ENCODE results near the gene MRPL3.

Gene MRPL3

DNA sequence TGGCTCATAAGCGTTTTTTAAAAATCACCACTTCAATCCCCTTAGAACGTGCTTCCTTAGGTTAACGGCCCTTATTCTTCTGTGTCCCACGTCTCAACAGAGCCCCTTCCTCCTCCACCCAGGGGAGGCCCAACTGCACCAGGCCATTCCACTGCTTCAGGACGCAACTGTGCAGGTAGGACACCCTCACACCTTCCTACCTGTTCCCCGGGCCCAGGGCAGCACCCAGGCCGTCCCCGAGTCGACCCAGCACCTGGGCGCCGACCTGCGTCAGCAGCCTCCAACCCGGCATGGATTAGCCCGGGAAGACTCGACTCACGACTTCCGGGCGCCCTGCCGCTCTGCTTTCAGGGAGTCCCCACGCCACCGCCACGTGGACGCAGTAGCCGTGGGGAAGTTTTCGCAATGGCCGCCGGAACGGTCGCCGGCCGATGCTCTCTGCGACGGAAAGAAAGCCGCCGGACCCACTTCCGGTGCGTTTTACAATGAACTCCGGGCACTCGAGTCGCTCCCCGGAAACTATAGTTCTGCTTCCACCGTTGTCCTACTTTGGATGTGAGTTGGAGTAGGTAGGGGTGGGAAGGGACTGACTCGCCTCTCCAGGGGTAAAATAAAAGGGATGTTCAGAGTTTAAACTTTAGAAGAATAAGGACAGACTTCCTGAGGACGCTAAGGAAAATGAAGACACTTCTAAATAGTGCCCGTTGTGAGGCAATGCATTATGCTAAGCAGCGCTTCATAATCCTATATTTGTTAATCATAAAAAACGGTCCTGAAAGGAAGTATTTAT is at the start of gene MRPL3:
Gene MRPL3 (minus strand): TSS at position 442 of the 790 bp plus-strand sequence. CDS start 150 bp downstream, at position 292.
- peak; percentile 68 for DNase-seq (ENCODE audit: low read depth)

DNA sequence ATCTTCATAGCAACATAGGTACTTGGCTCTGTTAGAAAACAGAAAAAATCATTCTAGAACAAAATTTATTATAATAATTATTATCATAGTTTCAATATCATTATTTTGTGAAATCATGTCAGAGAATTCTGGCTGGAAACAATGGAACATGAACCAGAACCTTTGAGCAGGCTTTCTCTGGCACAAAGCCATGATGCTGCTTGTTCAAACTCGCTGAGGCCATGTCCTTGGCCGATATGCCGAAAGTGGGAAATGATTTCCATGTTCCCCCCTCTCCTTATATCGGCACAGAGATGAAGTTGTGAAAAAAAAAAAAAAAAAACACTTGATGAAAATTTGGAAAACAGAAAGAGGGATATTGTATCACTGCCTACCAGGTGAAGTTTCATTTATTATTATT is 49.0 kb upstream of the MRPL3 start:
- DNase-seq (ENCODE audit: low read depth) = no peak

DNA sequence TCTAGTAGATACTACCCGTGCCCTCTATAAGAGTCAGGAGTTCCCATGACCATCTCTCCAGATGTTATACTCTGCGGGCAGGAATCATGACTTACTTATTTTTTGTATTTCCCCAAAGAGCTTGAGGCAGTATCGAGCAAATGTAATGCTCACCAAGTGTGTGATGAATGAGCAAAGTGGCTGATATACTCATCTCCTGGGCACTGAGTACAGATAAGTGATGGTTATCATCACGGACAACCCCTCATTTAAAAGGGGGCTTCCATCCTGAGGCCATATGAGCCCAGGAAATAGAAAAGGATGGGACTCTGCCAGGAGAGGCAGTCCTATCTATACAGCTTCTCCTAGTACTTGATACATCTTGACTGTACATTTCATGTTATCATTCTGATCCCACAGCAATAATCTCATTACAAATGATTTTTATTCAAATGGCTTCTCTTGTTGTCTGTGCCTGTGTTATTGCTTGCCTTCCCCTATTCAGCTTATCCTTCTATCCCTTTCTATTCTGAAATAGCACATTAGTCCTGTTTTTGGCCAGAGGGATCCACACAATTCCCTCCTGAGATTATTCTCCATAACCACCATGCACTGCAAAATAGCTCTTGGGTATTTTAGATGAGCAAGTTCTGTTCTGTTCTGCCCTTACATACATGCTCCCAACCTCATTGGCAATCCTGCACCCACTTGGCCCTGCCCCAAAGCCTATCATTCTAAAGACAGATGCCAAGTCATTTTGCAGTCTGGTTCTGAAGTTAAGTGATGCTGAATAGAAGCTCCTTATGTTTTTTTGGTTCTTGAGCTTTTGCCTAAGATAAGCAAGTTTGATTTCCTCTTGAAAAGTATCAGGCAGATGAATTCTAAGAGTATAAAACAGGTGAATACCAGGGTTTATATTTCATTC is 48.0 kb upstream of the MRPL3 start:
- no peak for DNase-seq (ENCODE audit: low read depth)

DNA sequence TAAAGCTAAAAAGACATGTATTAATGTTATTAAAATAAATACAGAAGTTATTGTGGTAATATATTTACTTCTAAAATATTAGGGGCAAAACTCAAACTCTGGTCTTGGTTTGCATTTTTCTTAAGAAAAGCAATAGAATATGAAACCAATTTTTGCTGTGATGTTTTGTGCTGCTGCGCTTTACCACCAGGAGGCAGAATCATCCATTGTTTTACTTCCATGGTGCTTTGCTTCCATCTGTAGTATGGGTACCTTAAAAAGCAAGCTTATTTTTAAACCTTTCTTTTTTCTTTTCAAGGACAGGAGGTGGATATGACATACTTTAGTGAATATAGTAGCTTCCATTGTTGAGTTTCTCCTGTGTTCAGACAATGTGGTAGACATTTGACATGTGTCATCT is 46.6 kb upstream of the MRPL3 start:
- DNase-seq (ENCODE audit: low read depth) = no peak

DNA sequence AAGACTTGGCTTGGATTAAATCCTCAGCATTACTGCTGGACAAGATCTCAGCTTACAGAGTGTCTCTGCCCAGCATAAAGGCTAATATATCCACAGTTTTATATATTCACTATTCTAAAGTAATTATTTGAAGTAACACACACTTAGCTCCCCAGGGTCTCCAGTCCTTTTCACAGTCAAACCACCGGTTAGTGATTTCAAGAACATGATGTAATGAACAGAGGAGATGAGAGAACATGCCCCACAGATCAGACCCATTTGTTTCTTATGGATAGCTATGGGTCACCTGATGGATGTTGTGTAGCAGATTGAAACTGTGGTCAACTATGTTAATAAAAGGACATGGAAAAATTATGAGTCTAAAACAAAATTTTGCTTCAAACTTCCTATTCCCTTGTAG is 44.8 kb upstream of the MRPL3 start:
- no peak for DNase-seq (ENCODE audit: low read depth)

DNA sequence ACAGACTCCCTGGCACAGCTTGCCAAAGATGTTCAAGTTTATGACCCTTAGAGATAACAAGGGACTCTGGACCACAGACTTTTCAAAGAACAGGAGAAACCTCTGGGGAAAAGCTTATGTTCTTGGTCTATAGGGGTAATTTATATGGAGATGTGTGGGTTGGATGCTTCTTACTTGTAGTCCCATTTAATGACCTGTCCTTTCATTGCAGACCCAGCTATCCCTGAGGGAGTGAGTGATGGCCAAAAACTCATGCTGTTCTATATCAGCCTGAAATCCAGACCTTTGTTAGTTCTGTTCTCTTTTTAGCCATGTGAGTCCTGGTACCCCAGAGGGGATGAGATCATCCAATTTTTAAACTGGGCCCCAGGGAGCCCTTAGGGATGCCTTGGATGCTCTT is 43.7 kb upstream of the MRPL3 start:
- no peak for DNase-seq (ENCODE audit: low read depth)

DNA sequence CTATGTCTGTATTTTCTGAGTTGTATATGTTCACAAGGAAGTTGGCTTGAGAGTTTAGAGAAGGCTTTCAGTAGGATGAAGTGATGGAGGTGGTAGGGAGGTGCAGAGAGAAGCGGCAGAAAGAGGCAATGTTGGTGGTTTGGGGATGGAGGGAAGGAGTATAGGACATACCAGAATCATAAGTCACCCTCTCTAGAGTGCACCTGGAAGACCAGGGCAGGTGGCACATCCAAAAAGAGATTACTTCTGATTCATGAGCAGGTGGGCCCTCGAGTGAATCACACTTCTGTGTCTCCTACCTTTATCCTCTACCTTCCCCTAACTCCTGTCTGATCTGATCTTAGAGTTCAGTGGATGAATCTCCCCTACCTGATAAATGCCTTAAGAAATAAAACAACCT is 41.8 kb upstream of the MRPL3 start:
- no peak for DNase-seq (ENCODE audit: low read depth)

DNA sequence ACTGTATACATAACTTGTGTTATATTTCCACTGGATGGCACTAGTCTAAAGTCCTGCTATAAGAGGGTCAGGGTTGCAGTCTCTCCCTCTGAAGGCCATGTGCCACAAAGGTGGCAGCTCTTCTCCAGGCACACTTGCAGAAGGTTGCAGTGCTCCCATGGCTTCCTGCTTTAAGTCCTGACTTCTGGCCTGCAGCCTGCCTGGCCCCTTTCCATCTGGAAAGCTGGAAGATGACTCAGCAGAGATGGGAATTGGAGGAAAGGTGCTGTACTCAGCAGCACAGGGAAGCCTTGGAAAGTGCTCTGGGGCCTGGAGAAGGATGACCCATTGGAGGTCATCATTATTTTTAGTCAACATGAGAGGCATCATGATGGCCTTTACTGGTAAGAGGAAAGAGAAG is 40.9 kb upstream of the MRPL3 start:
- no peak for DNase-seq (ENCODE audit: low read depth)

DNA sequence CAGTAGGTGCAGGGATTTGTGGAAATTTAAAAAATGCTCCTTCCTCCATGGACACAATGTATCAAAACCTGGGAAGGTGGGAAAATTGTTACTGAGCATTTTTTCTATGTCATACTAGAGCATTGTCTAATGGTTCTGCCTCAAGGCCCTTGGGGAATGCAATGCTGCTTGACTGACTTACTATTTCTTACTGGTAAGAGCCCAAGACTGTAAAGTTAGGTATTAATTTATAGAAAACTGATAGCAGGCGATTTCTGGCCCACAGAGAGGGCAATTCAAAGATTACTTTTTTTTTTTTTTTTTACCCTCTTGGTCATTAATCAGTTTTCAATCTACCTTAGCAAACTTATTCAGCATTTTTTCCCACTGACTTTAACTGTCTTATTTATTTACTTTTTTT is 38.5 kb upstream of the MRPL3 start:
- DNase-seq (ENCODE audit: low read depth) = no peak

DNA sequence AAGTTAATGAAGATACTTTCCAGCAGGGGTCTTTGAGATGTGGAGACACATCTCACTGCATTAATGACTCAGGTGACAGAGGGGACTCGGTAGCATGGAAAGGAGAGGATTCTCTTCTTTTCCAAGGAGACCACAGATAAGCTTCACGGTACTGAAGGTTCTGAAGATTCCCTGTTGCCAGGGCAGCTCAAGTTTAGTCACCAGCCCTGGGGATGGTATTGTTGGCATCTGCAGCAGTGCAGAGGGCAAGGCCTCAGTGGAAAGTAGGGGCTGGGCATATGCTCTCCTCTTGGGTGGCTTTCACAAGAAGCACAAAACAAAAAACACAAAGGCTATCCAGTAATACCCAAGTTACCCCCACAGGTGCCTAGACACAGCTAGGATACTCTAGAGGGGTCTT is 38.0 kb upstream of the MRPL3 start:
- DNase-seq (ENCODE audit: low read depth) = no peak

DNA sequence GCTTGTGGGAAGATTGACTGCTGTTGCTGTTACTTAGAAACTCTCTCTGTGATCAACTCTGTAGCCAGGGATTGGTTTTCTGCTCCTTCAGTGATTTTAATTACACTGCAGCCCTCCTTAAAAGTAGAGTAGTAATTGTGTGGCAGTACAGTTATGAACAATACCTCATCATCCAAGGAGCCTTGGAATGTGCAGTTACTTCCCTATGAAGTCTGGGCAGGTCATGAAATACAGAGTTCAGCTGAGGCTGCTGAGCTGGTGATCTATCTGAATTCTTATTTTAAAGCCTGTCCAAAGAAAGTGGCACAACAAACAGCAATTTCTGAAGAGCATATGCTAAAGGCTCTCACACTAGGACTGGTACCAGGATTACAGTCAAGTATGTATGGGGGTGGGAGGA is 37.4 kb upstream of the MRPL3 start:
- DNase-seq (ENCODE audit: low read depth) = no peak

DNA sequence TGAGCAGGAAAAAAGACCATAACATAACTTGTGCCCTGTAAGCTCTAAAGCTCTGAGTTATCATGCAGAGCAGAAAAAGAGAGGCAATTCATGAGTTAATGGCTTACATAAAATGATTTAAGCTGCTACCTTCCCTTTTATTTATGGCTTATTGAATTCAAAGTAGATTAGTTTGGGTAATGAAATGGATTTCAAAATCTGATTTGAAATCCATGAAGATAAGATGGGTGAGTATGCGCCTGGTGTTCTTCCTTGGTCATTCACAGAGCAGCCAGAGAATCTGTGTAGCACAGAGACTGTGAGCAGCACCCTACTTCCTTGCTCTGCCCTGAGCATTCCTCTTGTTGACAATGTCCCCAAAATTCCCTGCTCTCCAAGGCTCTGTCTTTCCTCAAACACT is 36.2 kb upstream of the MRPL3 start:
- no peak for DNase-seq (ENCODE audit: low read depth)

DNA sequence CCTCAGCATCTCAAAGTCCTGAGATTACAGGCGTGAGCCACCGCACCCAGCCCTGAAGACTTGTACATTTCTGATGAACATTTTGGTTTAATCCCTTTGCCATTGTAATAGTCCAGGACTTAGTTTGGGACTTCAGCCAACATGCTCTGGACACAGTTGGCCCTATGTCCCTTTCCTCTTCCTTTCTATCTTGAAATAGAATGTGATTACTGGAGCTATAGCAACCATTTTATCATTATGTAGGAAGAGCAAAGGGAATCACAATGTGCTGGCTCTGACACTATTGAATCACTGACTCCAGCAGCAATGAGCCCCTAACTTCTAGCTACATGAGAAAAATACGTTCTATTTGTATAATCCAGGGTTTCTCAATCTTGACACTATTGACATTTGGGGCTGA is 34.8 kb upstream of the MRPL3 start:
- DNase-seq (ENCODE audit: low read depth) = no peak

DNA sequence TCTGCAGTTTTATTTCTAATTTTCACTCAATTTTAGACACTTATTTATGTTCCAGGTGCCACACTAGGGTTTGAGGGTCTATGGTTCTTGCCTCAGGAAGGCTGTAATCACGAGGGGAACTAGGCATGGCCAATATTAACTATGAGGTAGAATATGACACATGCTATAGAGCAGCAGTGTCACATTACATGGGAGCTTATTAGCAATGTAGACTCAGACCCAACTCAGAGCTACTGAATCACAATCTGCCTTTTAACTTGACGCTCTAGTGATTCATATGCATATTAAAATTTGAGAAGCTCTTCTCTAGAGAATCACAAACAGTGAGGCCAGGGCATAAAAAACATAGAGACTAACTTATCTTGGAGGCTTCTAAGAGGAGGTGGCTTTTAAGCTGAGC is 32.8 kb upstream of the MRPL3 start:
- DNase-seq (ENCODE audit: low read depth) = no peak

DNA sequence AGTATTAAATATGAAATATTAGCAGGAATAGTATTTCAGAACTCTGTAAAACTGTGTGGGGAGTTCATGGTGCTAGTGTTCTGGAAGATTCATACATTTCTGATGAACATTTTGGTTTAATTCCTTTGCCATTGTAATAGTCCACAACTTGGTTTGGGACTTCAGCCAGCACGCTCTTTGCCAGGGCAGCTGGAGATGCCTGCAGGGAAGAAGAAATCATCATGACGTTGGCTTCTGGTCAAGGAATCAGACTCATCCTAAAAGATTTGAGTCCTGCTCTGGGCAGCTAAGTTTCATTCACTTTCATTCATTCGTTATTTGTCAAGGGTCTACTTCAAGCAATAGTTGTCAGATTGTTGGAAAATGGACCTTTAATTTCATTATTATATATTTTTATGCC is 32.4 kb upstream of the MRPL3 start:
- no peak for DNase-seq (ENCODE audit: low read depth)

DNA sequence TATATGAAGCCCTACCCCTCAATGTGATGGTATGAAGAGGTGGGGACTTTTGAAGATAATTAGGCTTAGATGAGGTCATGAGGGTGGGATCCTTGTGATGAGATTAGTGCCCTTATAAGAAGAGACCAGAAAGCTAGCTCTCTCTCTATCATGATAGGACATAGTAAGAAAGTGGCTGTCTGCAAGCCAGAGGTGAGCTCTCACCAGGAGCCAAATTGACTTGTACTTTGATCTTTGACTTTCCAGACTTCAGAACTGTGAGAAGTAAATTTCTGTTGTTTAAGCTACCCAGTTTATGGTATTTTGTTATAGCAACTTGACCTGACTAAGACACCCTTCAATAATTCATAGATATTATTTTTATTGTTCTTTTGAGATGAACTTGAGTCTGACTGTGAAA is 29.9 kb upstream of the MRPL3 start:
- DNase-seq (ENCODE audit: low read depth) = no peak

DNA sequence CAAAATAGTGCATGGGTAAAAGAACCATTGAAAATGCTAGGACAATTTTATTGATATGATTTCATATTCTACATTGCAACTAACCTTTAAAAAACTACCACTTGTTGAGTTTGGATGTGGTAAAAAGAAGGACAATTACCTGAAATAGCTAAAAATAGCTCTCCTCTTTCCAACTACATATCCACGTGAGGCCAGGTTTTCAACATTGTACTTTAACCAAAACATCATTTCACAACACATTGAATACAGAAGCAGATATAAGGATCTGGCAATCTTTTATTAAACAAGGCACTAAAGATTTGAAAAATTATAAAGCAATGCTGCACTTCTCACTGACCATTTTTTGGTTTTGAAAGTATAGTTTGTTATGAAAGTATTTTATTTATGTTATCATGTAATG is 28.1 kb upstream of the MRPL3 start:
- no peak for DNase-seq (ENCODE audit: low read depth)

DNA sequence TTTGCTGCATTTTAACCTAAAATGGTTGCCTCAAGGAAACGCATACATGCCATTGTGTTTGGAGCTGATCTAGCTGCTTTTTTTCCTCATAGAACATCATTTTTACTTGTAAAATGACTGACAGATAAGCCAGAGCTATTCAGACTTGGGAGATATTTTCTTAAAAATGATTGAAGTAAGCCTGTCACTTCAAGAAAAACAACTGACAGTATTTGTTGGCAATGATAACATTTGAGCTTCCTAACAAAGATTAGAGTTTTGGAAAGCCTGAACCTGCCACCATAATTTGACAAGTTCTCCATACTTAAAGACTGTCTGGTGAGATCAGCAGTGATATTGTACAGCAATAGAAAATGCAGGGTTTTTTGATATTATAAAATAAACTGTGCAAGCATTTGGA is 27.6 kb upstream of the MRPL3 start:
- no peak for DNase-seq (ENCODE audit: low read depth)

DNA sequence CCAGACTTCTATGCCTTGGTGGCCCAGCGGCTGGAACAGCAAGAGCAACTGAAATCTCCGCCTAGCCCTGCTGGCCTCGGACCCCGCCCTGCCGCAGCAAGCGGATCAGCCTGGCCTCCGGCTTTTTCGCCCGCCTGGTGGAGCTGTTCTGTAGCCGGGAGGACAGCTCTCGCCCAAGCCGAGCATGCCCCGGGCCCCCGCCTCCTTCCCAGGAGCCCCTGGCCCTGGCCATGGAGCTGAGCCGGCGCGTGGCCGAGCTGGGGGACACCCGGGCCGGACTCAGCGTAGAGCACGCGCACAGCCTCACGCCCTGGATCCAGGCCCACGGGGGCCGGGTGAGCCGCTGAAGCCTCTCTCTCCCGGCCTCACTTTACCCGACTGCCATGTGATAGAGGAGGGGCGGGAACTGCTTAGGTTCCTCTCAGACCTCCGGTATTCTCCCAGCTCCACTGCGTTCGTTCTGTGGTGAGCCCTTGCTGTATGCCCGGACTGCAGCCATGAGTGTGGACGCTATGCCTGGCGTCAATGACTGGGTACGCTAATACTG is 24.1 kb upstream of the MRPL3 start:
- no peak for DNase-seq (ENCODE audit: low read depth)

DNA sequence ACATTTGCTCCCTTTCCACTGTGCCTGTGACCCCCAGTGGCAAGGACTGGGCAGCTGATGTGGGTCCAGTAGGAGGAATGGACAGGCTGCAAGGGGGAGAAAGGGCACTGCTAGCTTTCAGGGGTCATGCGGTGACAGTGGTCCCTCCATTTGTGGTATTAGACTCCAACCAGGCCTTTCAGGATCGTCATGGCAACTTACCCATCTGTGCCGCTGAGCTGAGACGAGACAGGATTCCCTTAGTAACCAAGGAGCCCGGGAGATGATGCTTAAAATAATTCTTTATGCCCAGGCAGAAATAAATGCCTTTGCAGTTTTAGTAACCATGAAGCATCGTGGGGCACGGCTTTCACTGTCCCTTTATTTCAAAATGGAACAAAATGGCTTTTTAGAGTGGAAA is 15.9 kb upstream of the MRPL3 start:
- no peak for DNase-seq (ENCODE audit: low read depth)

DNA sequence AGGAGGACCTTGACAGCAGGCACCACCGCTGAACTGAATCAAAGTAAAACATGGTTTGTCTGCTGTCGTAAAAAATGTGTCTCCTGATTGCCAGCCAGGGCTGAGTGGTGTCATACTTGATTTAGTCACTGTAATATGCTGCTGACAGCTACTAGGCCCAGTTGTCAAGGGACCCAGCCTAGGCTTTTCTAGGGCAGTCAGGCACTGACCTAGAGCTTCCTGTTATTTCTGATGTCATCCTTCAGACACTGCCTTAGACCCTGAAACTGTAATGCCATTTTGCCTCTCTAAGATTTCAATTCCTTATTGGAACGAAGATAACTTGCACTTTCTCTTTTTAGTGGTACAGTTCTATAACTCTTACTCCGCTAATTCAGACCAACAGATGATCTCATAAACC is 2.6 kb upstream of the MRPL3 start:
- DNase-seq (ENCODE audit: low read depth) = no peak

DNA sequence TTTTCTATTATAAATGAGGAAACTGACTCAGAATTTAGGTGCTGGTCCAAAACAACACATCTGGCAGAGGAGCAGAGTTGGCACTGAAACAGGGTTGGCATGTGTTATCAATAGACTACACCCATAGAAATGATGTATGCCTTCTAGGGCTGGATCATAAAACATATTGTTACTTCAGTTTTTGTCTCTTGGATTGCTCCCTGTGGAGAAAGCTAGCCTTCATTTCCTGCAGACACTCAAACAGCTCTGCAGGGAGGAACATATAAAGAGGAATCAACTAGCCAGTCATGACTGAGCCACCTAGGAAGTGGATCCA is 507 bp upstream of the MRPL3 start:
- no peak for DNase-seq (ENCODE audit: low read depth)

DNA sequence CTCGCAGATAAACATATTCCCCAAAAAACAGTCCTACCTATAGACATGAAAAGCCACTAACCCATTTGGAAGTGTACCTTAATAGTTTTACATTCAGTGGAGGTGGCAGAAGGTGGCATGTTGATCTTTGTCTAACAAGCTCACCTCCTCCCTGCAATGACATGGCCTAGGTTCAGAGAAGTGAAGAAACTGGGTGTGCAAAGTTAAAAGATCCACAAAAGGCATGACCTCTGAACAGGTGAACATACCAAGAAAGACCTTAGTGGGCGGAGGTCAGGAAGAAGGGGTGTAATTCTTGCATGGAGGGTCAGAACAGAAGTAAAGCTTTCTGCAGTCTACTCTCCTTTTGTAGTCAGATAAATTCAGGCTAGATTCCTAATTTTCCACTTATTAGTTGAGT is 822 bp downstream of the MRPL3 start:
- no peak for DNase-seq (ENCODE audit: low read depth)
